ENCODE results near the gene PITPNM2.

PITPNM2 gene

DNA sequence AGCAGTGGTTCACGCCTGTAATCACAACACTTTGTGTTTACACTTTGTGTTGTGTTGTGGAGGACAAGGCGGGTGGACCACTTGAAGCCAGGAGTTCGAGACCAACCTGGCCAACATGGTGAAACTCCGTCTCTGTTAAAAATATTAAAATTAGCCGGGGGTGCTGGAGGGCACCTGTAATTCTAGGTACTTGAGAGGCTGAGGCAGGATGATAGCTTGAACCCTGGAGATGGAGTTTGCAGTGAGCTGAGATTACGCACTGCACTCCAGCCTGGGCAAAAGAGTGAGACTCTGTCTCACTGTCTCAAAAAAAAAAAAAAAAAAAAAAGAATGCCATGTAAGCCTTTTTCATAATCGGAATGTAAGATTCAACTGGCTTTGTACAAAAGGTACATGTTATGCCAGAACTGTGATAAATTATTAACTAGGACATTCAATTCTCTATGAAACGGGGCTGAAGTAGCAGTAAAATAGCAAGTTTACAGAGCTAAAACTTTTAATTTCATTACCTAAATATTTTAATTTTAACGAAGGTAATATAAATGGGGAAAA lies 13.9 kb upstream of the PITPNM2 start:
- DNase-seq (ENCODE audit: low spot score), result no peak
- Histone ChIP-seq H3K4me3 (ENCODE audit: low read length in 2 of 2) (no peak overlapping the region), H3K14ac (ENCODE audit: low read length) (no peak overlapping the region), H2BK12ac (ENCODE audit: low read length) (no peak overlapping the region), H3K27ac (replicated peaks; ENCODE audit: low read length) (no peak overlapping the region), H3K79me1 (ENCODE audit: low read depth, low read length) (no peaks in the 10 kb centered on the region), H3K36me3 (replicated peaks in 1 of 2; ENCODE audit: control insufficient read depth in 2 of 2, insufficient read depth in 2 of 2, low read length in 2 of 2) (peaks cover 23 to 83% of the 10 kb centered on the region in 2 donors), H4K8ac (ENCODE audit: low read depth, low read length) (no peak overlapping the region), H3K4ac (ENCODE audit: low read length) (no peak overlapping the region), H2BK120ac (ENCODE audit: low read depth, low read length) (no peak overlapping the region), H3K4me1 (ENCODE audit: control insufficient read depth in 2 of 2, insufficient read depth in 1 of 2, low read depth in 1 of 2, low read length in 2 of 2) (no peaks in the 10 kb centered on the region), H3K27me3 (ENCODE audit: control insufficient read depth in 3 of 3, insufficient read depth in 3 of 3, low read depth in 1 of 3, low read length in 3 of 3) (no peaks in the 10 kb centered on the region), H3K9me3 (replicated peaks in 1 of 2; ENCODE audit: control insufficient read depth in 2 of 2, insufficient read depth in 1 of 2, low read depth in 1 of 2, low read length in 2 of 2) (no peaks in the 10 kb centered on the region), H3K4me2 (ENCODE audit: insufficient read depth, low read length, poor library complexity, severe bottlenecking) (no peak overlapping the region), H4K91ac (ENCODE audit: low read depth, low read length, poor library complexity) (no peak overlapping the region), H2AFZ (ENCODE audit: low read length) (no peak overlapping the region), H2BK5ac (ENCODE audit: low read length) (no peak overlapping the region), H3K18ac (ENCODE audit: low read length) (no peak overlapping the region), H2BK15ac (ENCODE audit: low read length) (no peak overlapping the region), H3K23ac (ENCODE audit: low read depth, low read length, poor library complexity) (no peak overlapping the region), H2AK5ac (ENCODE audit: low read depth, low read length) (no peak overlapping the region), H3K9ac (ENCODE audit: low read depth, low read length, poor library complexity) (no peak overlapping the region)
- WGBS, 2 donors (ENCODE audit: extremely low coverage in 2 of 2, insufficient read length in 2 of 2, insufficient replicate concordance in 1 of 2), result no CpG with 5 or more reads among the region's 9 CpGs

DNA sequence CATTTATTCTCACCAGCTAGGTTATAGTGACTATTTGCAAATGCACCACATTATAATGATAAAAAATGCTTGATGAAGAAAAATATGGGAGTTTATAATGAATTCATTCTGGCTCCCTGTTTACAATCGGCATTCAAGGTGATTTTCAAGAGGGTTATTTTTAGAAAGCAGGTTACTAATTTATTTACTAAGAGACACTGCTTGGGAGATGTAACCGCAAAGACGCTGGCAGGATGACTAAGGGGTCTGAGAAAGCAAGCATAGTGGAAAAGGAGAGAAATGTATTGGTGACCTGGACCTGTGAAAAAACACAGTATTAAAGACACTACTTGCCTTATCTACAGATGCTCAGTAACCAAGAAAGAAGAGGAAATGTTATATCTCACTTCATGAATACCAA lies 13.3 kb upstream of the PITPNM2 start:
- Histone ChIP-seq H2AK5ac (ENCODE audit: low read depth, low read length) (no peak overlapping the region), H3K27me3 (ENCODE audit: control insufficient read depth in 3 of 3, insufficient read depth in 3 of 3, low read depth in 1 of 3, low read length in 3 of 3) (no peaks in the 10 kb centered on the region), H3K18ac (ENCODE audit: low read length) (no peak overlapping the region), H2BK15ac (ENCODE audit: low read length) (no peak overlapping the region), H2AFZ (ENCODE audit: low read length) (no peak overlapping the region), H3K4me3 (ENCODE audit: low read length in 2 of 2) (no peak overlapping the region), H3K36me3 (replicated peaks in 1 of 2; ENCODE audit: control insufficient read depth in 2 of 2, insufficient read depth in 2 of 2, low read length in 2 of 2) (peaks cover 23 to 89% of the 10 kb centered on the region in 2 donors), H3K4ac (ENCODE audit: low read length) (no peak overlapping the region), H3K27ac (replicated peaks; ENCODE audit: low read length) (no peak overlapping the region), H3K4me1 (ENCODE audit: control insufficient read depth in 2 of 2, insufficient read depth in 1 of 2, low read depth in 1 of 2, low read length in 2 of 2) (no peaks in the 10 kb centered on the region), H3K9me3 (replicated peaks in 1 of 2; ENCODE audit: control insufficient read depth in 2 of 2, insufficient read depth in 1 of 2, low read depth in 1 of 2, low read length in 2 of 2) (no peaks in the 10 kb centered on the region), H2BK120ac (ENCODE audit: low read depth, low read length) (no peak overlapping the region), H3K9ac (ENCODE audit: low read depth, low read length, poor library complexity) (no peak overlapping the region), H4K8ac (ENCODE audit: low read depth, low read length) (no peak overlapping the region), H4K91ac (ENCODE audit: low read depth, low read length, poor library complexity) (no peak overlapping the region), H3K23ac (ENCODE audit: low read depth, low read length, poor library complexity) (no peak overlapping the region), H2BK12ac (ENCODE audit: low read length) (no peak overlapping the region), H2BK5ac (ENCODE audit: low read length) (no peak overlapping the region), H3K4me2 (ENCODE audit: insufficient read depth, low read length, poor library complexity, severe bottlenecking) (no peak overlapping the region), H3K79me1 (ENCODE audit: low read depth, low read length) (no peaks in the 10 kb centered on the region), H3K14ac (ENCODE audit: low read length) (no peak overlapping the region)
- DNase-seq (ENCODE audit: low spot score), result no peak
- WGBS, 2 donors (ENCODE audit: extremely low coverage in 2 of 2, insufficient read length in 2 of 2, insufficient replicate concordance in 1 of 2), result no CpG with 5 or more reads among the region's 3 CpGs

DNA sequence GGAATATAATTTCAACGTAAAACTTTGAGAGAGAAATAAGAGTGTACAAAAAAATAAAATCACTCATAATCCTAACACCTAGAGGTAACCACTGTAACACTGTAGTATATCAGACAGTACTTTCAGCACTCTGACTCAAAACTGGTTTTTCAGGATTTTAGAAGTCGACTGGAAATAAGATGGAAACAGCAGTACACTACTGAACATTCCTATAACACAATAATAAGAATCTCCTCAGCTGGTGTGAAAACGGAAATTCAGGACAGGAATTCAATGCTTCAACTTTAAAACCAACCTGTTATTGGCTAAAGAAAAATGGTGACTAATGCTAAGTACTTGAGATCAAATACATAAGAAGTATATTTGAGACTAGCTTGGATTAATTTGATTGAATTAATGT lies 12.3 kb upstream of the PITPNM2 start:
- no peak overlapping the region for H2BK15ac ChIP-seq (ENCODE audit: low read length)
- no peaks in the 10 kb centered on the region for H3K4me1 ChIP-seq (ENCODE audit: control insufficient read depth in 2 of 2, insufficient read depth in 1 of 2, low read depth in 1 of 2, low read length in 2 of 2)
- H2BK5ac ChIP-seq (ENCODE audit: low read length), result no peak overlapping the region
- no peak overlapping the region for H3K9ac ChIP-seq (ENCODE audit: low read depth, low read length, poor library complexity)
- no peak overlapping the region for H4K8ac ChIP-seq (ENCODE audit: low read depth, low read length)
- no peaks in the 10 kb centered on the region for H3K27me3 ChIP-seq (ENCODE audit: control insufficient read depth in 3 of 3, insufficient read depth in 3 of 3, low read depth in 1 of 3, low read length in 3 of 3)
- H3K14ac ChIP-seq (ENCODE audit: low read length), result no peak overlapping the region
- no CpG with 5 or more reads among the region's 3 CpGs for WGBS, 2 donors (ENCODE audit: extremely low coverage in 2 of 2, insufficient read length in 2 of 2, insufficient replicate concordance in 1 of 2)
- H3K4me3 ChIP-seq (ENCODE audit: low read length in 2 of 2), result no peak overlapping the region
- no peak overlapping the region for H4K91ac ChIP-seq (ENCODE audit: low read depth, low read length, poor library complexity)
- H2BK120ac ChIP-seq (ENCODE audit: low read depth, low read length), result no peak overlapping the region
- no peak overlapping the region for H2BK12ac ChIP-seq (ENCODE audit: low read length)
- no peak for DNase-seq (ENCODE audit: low spot score)
- no peak overlapping the region for H3K18ac ChIP-seq (ENCODE audit: low read length)
- peaks cover 23 to 99% of the 10 kb centered on the region in 2 donors for H3K36me3 ChIP-seq (replicated peaks in 1 of 2; ENCODE audit: control insufficient read depth in 2 of 2, insufficient read depth in 2 of 2, low read length in 2 of 2)
- no peak overlapping the region for H2AFZ ChIP-seq (ENCODE audit: low read length)
- H3K79me1 ChIP-seq (ENCODE audit: low read depth, low read length), result no peaks in the 10 kb centered on the region
- no peak overlapping the region for H3K27ac ChIP-seq (replicated peaks; ENCODE audit: low read length)
- no peaks in the 10 kb centered on the region for H3K9me3 ChIP-seq (replicated peaks in 1 of 2; ENCODE audit: control insufficient read depth in 2 of 2, insufficient read depth in 1 of 2, low read depth in 1 of 2, low read length in 2 of 2)
- no peak overlapping the region for H2AK5ac ChIP-seq (ENCODE audit: low read depth, low read length)
- H3K4ac ChIP-seq (ENCODE audit: low read length), result no peak overlapping the region
- H3K4me2 ChIP-seq (ENCODE audit: insufficient read depth, low read length, poor library complexity, severe bottlenecking), result no peak overlapping the region
- no peak overlapping the region for H3K23ac ChIP-seq (ENCODE audit: low read depth, low read length, poor library complexity)

DNA sequence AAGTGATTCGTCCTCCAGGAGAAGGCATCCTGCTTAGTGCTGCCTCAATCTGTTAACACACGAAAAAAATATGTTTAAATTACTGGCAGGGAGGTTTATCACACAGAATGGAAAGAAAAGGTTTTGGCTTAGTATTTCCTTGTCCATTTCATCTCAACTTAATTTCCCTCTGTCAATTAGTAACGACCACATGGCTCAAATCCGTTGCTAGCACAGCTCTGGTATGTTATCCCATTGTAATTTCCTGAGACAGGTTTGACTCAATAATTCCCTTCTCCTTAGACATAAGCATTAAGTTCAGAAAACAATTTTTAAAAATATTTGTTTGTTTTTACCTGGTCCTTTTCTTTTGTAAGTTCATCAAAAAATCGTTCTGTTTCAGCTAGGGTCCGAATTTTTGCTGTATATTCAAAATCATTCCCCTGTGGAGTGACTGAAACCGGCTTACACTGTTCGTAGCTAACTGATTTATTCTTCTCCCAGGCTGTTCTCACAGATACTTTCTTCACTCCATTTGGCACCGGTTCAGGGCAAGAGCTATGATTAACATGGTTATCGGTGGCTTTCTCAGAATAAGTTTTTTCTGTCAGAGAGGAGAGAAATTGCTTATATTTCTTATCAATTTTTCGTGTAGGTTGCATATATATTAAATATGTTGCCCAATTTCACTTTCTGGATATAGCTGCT lies 10.1 kb upstream of the PITPNM2 start:
- no peak overlapping the region for H4K91ac ChIP-seq (ENCODE audit: low read depth, low read length, poor library complexity)
- no peak overlapping the region for H3K4me2 ChIP-seq (ENCODE audit: insufficient read depth, low read length, poor library complexity, severe bottlenecking)
- WGBS, 2 donors (ENCODE audit: extremely low coverage in 2 of 2, insufficient read length in 2 of 2, insufficient replicate concordance in 1 of 2), result no CpG with 5 or more reads among the region's 11 CpGs
- H3K4me1 ChIP-seq (ENCODE audit: control insufficient read depth in 2 of 2, insufficient read depth in 1 of 2, low read depth in 1 of 2, low read length in 2 of 2), result no peaks in the 10 kb centered on the region
- H2BK120ac ChIP-seq (ENCODE audit: low read depth, low read length), result no peak overlapping the region
- peaks cover 17 to 97% of the 10 kb centered on the region in 2 donors for H3K36me3 ChIP-seq (replicated peaks in 1 of 2; ENCODE audit: control insufficient read depth in 2 of 2, insufficient read depth in 2 of 2, low read length in 2 of 2)
- H3K18ac ChIP-seq (ENCODE audit: low read length), result no peak overlapping the region
- no peak overlapping the region for H3K14ac ChIP-seq (ENCODE audit: low read length)
- no peaks in the 10 kb centered on the region for H3K79me1 ChIP-seq (ENCODE audit: low read depth, low read length)
- H4K8ac ChIP-seq (ENCODE audit: low read depth, low read length), result no peak overlapping the region
- H2AFZ ChIP-seq (ENCODE audit: low read length), result no peak overlapping the region
- H3K9me3 ChIP-seq (replicated peaks in 1 of 2; ENCODE audit: control insufficient read depth in 2 of 2, insufficient read depth in 1 of 2, low read depth in 1 of 2, low read length in 2 of 2), result no peaks in the 10 kb centered on the region
- H3K27ac ChIP-seq (replicated peaks; ENCODE audit: low read length), result no peak overlapping the region
- no peak overlapping the region for H3K23ac ChIP-seq (ENCODE audit: low read depth, low read length, poor library complexity)
- no peak overlapping the region for H3K4ac ChIP-seq (ENCODE audit: low read length)
- no peak overlapping the region for H3K4me3 ChIP-seq (ENCODE audit: low read length in 2 of 2)
- H2BK12ac ChIP-seq (ENCODE audit: low read length), result no peak overlapping the region
- no peak overlapping the region for H2AK5ac ChIP-seq (ENCODE audit: low read depth, low read length)
- no peak overlapping the region for H2BK15ac ChIP-seq (ENCODE audit: low read length)
- no peak overlapping the region for H3K9ac ChIP-seq (ENCODE audit: low read depth, low read length, poor library complexity)
- no peak overlapping the region for H2BK5ac ChIP-seq (ENCODE audit: low read length)
- DNase-seq (ENCODE audit: low spot score), result no peak
- no peaks in the 10 kb centered on the region for H3K27me3 ChIP-seq (ENCODE audit: control insufficient read depth in 3 of 3, insufficient read depth in 3 of 3, low read depth in 1 of 3, low read length in 3 of 3)

All from neuronal stem cell (in vitro differentiated cells).